ENCODE measurements around the gene MDGA2. TPM values are rescaled to one million over a fixed set of nuclear protein-coding genes. Genes with fewer than 3 reads are reported as not detected.

Gene MDGA2
- total and polyA plus RNA-seq, 9 of the 15 experiments (the other 6 are each of a cell fraction or from before 2014, with no cell fraction given) = 0.01 to 0.18 (median 0.03) TPM; not detected in 5

GRCh38 chr14:47120645-47121044, 554.8 kb downstream of the MDGA2 start:
- H3K27me3 ChIP-seq (ENCODE audit: control insufficient read depth in 2 of 2, insufficient read depth in 2 of 2, low read length in 2 of 2) = no peaks in the 10 kb centered on the region
- H3K79me2 ChIP-seq (ENCODE audit: control insufficient read depth, insufficient read depth, low read length) = no peaks in the 10 kb centered on the region
- no peaks in the 10 kb centered on the region for H4K20me1 ChIP-seq (replicated peaks; ENCODE audit: control insufficient read depth, insufficient read depth, low read length)
- POLR2A ChIA-PET = no interaction called here
- CTCF ChIA-PET (ENCODE audit: low intra/inter-chr PET ratio) = no interaction called here
- H2AFZ ChIP-seq (ENCODE audit: low read depth, low read length) = no peak overlapping the region
- DNase-seq (ENCODE audit: extremely low read depth in 1 of 4, low spot score in 3 of 4) = no peak
- no TSS peak for BruUV-seq (replicated peaks)
- WGBS (ENCODE audit: insufficient coverage, low coverage, missing lambda C conversion rate) = 0% methylated on average over 2 of the region's 2 CpGs
- H3K9me1 ChIP-seq (ENCODE audit: control insufficient read depth, insufficient read depth, low read length) = no peaks in the 10 kb centered on the region
- TF ChIP-seq PHF8 (IDR thresholded peaks at IDR 0.05; ENCODE audit: borderline replicate concordance, low read length) (no peak), ARID1B (IDR thresholded peaks at IDR 0.05) (no peak), UBTF (IDR thresholded peaks at IDR 0.05; ENCODE audit: borderline replicate concordance in 1 of 2, low read depth in 2 of 2, low read length in 2 of 2) (no peak), PCBP2 (IDR thresholded peaks at IDR 0.05; ENCODE audit: low read depth, low read length, poor library complexity, severe bottlenecking) (no peak), COPS2 (conservative IDR thresholded peaks at IDR 0.05) (no peak), IRF2 (CRISPR knock-in tag; IDR thresholded peaks at IDR 0.05) (no peak), HNRNPK (IDR thresholded peaks at IDR 0.05; ENCODE audit: low read depth, low read length, poor library complexity, severe bottlenecking) (no peak), TOE1 (IDR thresholded peaks at IDR 0.05; ENCODE audit: borderline replicate concordance) (no peak), TOE1 (CRISPR knock-in tag; IDR thresholded peaks at IDR 0.05; ENCODE audit: borderline replicate concordance, low read depth) (no peak), ZNF274 (IDR thresholded peaks at IDR 0.05; ENCODE audit: borderline replicate concordance, low read depth, low read length) (no peak), ZBTB26 (CRISPR knock-in tag; IDR thresholded peaks at IDR 0.05) (no peak)
- no peak overlapping the region for H3K4me3 ChIP-seq
- H3K9ac ChIP-seq (ENCODE audit: insufficient read depth in 1 of 2, low read depth in 2 of 2, low read length in 2 of 2) = no peak overlapping the region
- no peak overlapping the region for H3K4me2 ChIP-seq (ENCODE audit: insufficient read depth, low read length)
- in situ Hi-C loops (cut with MboI) (no loop called here), intact Hi-C loops (cut with micrococcal nuclease) (no loop called here)
- no peaks in the 10 kb centered on the region for H3K4me1 ChIP-seq (replicated peaks in 1 of 2; ENCODE audit: control insufficient read depth in 2 of 2, insufficient read depth in 2 of 2, low read length in 2 of 2)
- no peaks in the 10 kb centered on the region for H3K9me3 ChIP-seq (replicated peaks; ENCODE audit: control insufficient read depth, insufficient read depth, low read depth, low read length)
- FAIRE-seq = no peak
- no peak for ATAC-seq
- H3K36me3 ChIP-seq (ENCODE audit: control insufficient read depth, insufficient read depth, low read length) = no peaks in the 10 kb centered on the region
- no peak overlapping the region for H3K27ac ChIP-seq (ENCODE audit: extremely low read depth, low read depth, low read length)

All from K562 (cell line).